A549 (cell line): ENCODE measurements around the gene MEF2B.

ENCODE experiments used
- CBX8 ChIP-seq: fragments of 200-600 bp; sonication (generic); IDR thresholded peaks from 2 replicates; pipeline ENCODE4 v1.6.1; 2016
- CTCF ChIP-seq: fragments of >200 bp; sonication (Bioruptor Twin); formaldehyde crosslinking; IDR thresholded peaks from 3 replicates; pipeline ENCODE4 v1.5.1; 2016
- EHF ChIP-seq: fragments of 250-450 bp; sonication (Bioruptor Pico); IDR thresholded peaks from 2 replicates; pipeline ENCODE4 v1.5.0; 2020; ENCODE audit warnings: mild to moderate bottlenecking
- MAFK ChIP-seq: fragments of 450-650 bp; IDR thresholded peaks from 2 replicates; pipeline ENCODE4 v1.6.1; 2014; ENCODE audit not compliant: partially characterized antibody
- MAX ChIP-seq: IDR thresholded peaks from 2 replicates; pipeline ENCODE4 v1.6.1; 2012
- POLR2A ChIP-seq: IDR thresholded peaks from 2 replicates; pipeline ENCODE4 v1.6.1; 2012; ENCODE audit warnings: mild to moderate bottlenecking, low read length
- RAD21 ChIP-seq, 2 experiments: fragments of >200 bp in 1 of 2; sonication (Bioruptor Twin) in 1 of 2; formaldehyde crosslinking in 1 of 2; IDR thresholded peaks in 1 of 2; conservative IDR thresholded peaks in 1 of 2; 2 replicates in 1 of 2; 3 replicates in 1 of 2; pipeline ENCODE4 v1.6.1; 2012 to 2018; ENCODE audit warnings: inconsistent platforms in 1 of 2

GRCh38 chr19:19146865-19147264 is 23.2 kb downstream of the MEF2B start:
- no peak for TF ChIP-seq CTCF
- TF ChIP-seq POLR2A = no peak
- no peak for TF ChIP-seq CBX8
- TF ChIP-seq MAFK = no peak
- no peak for TF ChIP-seq RAD21 (conservative IDR thresholded peaks at IDR 0.05 in 1 of 2, IDR thresholded peaks at IDR 0.05 in 1 of 2)
- TF ChIP-seq EHF (CRISPR knock-in tag) = no peak
- TF ChIP-seq MAX = no peak
